ENCODE measurements around the gene SMLR1. TPM values are rescaled to one million over a fixed set of nuclear protein-coding genes. Genes with fewer than 3 reads are reported as not detected.

Gene SMLR1
- total RNA-seq, 2 donors from 2014 or later = 0.40 to 0.42 TPM

DNA sequence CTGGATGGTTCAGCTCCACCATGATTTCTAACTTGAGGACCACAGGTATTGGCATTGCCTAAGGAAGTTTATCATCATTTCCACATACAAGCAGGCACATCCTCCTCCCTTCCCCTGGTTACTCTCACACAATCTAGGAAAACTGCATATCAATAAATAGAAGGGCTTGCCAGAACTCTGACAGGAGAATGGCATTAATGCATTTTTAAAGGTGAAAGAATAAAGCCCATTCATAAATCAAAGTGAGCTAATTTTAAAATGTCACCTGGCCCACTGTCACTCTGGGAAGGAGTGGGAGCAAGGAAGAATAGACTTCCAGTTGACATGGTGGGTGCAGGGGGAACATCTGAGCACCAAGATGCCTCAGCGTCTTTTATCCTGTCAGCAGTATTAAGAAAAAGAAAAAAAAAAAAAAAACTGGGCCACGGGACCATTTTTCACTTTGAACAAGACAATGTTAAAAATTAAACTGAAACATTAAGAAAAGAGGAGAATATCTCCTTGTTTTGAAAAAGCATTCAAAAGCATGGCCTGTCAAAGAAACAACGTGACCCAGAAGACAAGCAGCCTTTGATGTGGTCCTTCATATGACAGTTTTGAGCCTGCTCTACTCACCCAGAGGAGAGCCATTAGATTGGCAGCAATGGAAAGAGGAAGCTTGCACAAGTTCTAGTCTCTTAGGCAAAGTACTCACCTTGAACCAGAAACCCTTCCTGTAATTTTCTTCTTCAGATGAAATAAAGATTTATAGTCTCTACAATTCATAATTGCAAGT is 39.3 kb upstream of the SMLR1 start:
- H3K4me1 ChIP-seq (ENCODE audit: control insufficient read depth, insufficient read depth, low read length) = no peaks in the 10 kb centered on the region
- 80 to 87% methylated on average over 1 to 3 of the region's 3 CpGs for WGBS, 2 experiments (ENCODE audit: insufficient coverage in 1 of 2, insufficient read length in 1 of 2)
- no peak overlapping the region for H3K9ac ChIP-seq (ENCODE audit: extremely low read depth, low read length, poor library complexity, severe bottlenecking)
- H3K4me3 ChIP-seq (ENCODE audit: low read length) = no peak overlapping the region
- H3K36me3 ChIP-seq (ENCODE audit: control insufficient read depth, insufficient read depth, low read length) = no peaks in the 10 kb centered on the region
- TF ChIP-seq, protein P1, sequence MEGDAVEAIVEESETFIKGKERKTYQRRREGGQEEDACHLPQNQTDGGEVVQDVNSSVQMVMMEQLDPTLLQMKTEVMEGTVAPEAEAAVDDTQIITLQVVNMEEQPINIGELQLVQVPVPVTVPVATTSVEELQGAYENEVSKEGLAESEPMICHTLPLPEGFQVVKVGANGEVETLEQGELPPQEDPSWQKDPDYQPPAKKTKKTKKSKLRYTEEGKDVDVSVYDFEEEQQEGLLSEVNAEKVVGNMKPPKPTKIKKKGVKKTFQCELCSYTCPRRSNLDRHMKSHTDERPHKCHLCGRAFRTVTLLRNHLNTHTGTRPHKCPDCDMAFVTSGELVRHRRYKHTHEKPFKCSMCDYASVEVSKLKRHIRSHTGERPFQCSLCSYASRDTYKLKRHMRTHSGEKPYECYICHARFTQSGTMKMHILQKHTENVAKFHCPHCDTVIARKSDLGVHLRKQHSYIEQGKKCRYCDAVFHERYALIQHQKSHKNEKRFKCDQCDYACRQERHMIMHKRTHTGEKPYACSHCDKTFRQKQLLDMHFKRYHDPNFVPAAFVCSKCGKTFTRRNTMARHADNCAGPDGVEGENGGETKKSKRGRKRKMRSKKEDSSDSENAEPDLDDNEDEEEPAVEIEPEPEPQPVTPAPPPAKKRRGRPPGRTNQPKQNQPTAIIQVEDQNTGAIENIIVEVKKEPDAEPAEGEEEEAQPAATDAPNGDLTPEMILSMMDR (conservative IDR thresholded peaks at IDR 0.05) = no peak
- Mint-ChIP-seq H3K4me1 (no peaks in the 10 kb centered on the region), H3K27ac (no peak overlapping the region), H3K27me3 (ENCODE audit: insufficient read depth) (no peaks in the 10 kb centered on the region), H3K4me3 (no peak overlapping the region), H3K36me3 (ENCODE audit: low read depth) (no peaks in the 10 kb centered on the region), H3K9me3 (no peaks in the 10 kb centered on the region)
- no peak overlapping the region for H3K27ac ChIP-seq (ENCODE audit: low read depth, low read length)
- H3K9me3 ChIP-seq (ENCODE audit: control insufficient read depth, low read length) = no peaks in the 10 kb centered on the region
- no peaks in the 10 kb centered on the region for H3K27me3 ChIP-seq (ENCODE audit: control insufficient read depth, insufficient read depth, low read length, poor library complexity, severe bottlenecking)
- no peak for DNase-seq

DNA sequence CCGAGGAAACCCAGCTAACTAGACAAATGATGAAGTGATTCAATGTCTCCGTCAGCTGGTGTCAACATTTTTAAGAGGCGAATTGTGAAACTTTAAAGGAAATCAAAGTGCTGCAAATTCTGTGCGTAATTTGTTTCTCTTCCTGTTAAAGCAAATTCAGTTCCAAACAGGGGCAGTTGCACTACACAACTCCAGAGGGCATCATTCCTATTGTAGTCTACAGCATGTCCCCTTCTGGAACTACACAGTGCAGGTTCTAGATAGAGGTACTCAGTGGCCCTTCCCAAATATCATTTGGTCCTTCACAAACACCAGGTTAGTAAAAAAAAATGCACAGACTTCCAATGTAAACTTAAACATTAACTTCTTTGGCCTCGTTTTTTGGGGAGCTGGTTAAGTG is 38.3 kb upstream of the SMLR1 start:
- H3K4me3 Mint-ChIP-seq = no peak overlapping the region
- Histone ChIP-seq H3K4me1 (ENCODE audit: control insufficient read depth, insufficient read depth, low read length) (no peaks in the 10 kb centered on the region), H3K27ac (ENCODE audit: low read depth, low read length) (no peak overlapping the region), H3K27me3 (ENCODE audit: control insufficient read depth, insufficient read depth, low read length, poor library complexity, severe bottlenecking) (no peaks in the 10 kb centered on the region), H3K9ac (ENCODE audit: extremely low read depth, low read length, poor library complexity, severe bottlenecking) (no peak overlapping the region), H3K9me3 (ENCODE audit: control insufficient read depth, low read length) (no peaks in the 10 kb centered on the region), H3K36me3 (ENCODE audit: control insufficient read depth, insufficient read depth, low read length) (no peaks in the 10 kb centered on the region), H3K4me3 (ENCODE audit: low read length) (no peak overlapping the region)
- H3K4me1 Mint-ChIP-seq = peaks cover 5% of the 10 kb centered on the region
- no peak overlapping the region for H3K27ac Mint-ChIP-seq
- TF ChIP-seq, protein P1 (conservative IDR thresholded peaks at IDR 0.05) = peak; percentile 42
- H3K36me3 Mint-ChIP-seq (ENCODE audit: low read depth) = no peaks in the 10 kb centered on the region
- H3K27me3 Mint-ChIP-seq (ENCODE audit: insufficient read depth) = no peaks in the 10 kb centered on the region
- WGBS, 2 experiments (ENCODE audit: insufficient coverage in 1 of 2, insufficient read length in 1 of 2) = 93 to 94% methylated on average over 4 to 5 of the region's 5 CpGs
- no peaks in the 10 kb centered on the region for H3K9me3 Mint-ChIP-seq
- DNase-seq = no peak

DNA sequence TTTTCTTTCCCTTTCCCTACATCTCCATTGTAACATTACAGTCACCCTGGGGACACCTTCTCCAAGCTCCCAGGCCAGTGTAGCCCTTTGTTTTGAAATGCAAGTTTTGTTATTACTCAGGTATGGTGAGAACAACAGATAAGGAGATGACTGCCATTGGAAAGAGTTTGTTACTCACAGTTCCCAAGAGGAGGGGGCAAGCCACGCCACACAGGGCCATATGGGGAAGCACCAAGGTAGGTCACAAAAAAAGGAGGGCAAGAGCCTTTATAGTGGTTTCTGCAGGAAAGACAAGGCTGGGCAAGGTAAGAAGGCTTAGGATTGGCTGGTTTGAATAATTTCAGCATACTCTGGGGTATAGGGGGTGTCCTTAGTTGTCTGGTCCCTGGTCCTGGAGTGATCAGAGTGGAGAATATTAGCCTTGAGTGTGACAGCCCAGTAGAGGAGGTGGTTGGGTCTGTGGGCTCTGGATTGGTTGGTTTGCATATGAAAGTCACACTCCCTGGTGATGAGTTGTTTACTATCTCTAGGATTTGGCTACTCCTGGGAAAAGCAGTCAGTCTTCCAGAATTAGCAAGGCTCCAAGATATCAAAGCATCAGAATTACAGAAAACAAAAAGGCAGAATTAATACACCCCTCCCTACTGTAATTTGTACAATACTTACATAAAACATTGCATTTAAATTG is 33.1 kb upstream of the SMLR1 start:
- H3K4me1 Mint-ChIP-seq = peaks cover 23% of the 10 kb centered on the region
- peaks cover 7% of the 10 kb centered on the region for H3K9me3 Mint-ChIP-seq
- H3K4me3 Mint-ChIP-seq = no peak overlapping the region
- DNase-seq = peak; percentile 52
- Histone ChIP-seq H3K27me3 (ENCODE audit: control insufficient read depth, insufficient read depth, low read length, poor library complexity, severe bottlenecking) (no peaks in the 10 kb centered on the region), H3K36me3 (ENCODE audit: control insufficient read depth, insufficient read depth, low read length) (no peaks in the 10 kb centered on the region), H3K9me3 (ENCODE audit: control insufficient read depth, low read length) (no peaks in the 10 kb centered on the region), H3K4me3 (ENCODE audit: low read length) (no peak overlapping the region), H3K27ac (ENCODE audit: low read depth, low read length) (no peak overlapping the region), H3K9ac (ENCODE audit: extremely low read depth, low read length, poor library complexity, severe bottlenecking) (no peak overlapping the region), H3K4me1 (ENCODE audit: control insufficient read depth, insufficient read depth, low read length) (no peaks in the 10 kb centered on the region)
- peak overlapping the region; percentile 12 for H3K27ac Mint-ChIP-seq
- H3K27me3 Mint-ChIP-seq (ENCODE audit: insufficient read depth) = no peaks in the 10 kb centered on the region
- H3K36me3 Mint-ChIP-seq (ENCODE audit: low read depth) = no peaks in the 10 kb centered on the region
- TF ChIP-seq, protein P1 (conservative IDR thresholded peaks at IDR 0.05) = no peak
- WGBS, 2 experiments (ENCODE audit: insufficient coverage in 1 of 2, insufficient read length in 1 of 2) = 88 to 100% methylated on average over 1 of the region's 1 CpG
